ENCODE measurements around the gene STX18. TPM values are rescaled to one million over a fixed set of nuclear protein-coding genes. Genes with fewer than 3 reads are reported as not detected.

Gene STX18
- total RNA-seq, 1 experiment from 2014 or later = 20.9 TPM

- H4K91ac ChIP-seq (ENCODE audit: insufficient read length, low read depth, low read length) = no peak overlapping the region
- H3K79me2 ChIP-seq (ENCODE audit: insufficient read depth, low read length) = no peaks in the 10 kb centered on the region
- H3T11ph ChIP-seq (ENCODE audit: low read length) = no peak overlapping the region
- no peak for DNase-seq
- no CpG with 5 or more reads among the region's 5 CpGs for WGBS (ENCODE audit: extremely low coverage, insufficient read length, low lambda C conversion rate)
- no peak overlapping the region for H3K23ac ChIP-seq (ENCODE audit: insufficient read length, low read depth, low read length)
- no peak overlapping the region for H3K14ac ChIP-seq (ENCODE audit: insufficient read depth, low read length)
- no peaks in the 10 kb centered on the region; the same call in 1 of the 2 replicates for H3K27me3 Mint-ChIP-seq (ENCODE audit: low read depth)
- H3K36me3 Mint-ChIP-seq (ENCODE audit: insufficient read depth in 1 of 3, low read depth in 3 of 3) = peaks cover 19 to 23% (median 22%) of the 10 kb centered on the region in 3 experiments
- H3K9me3 Mint-ChIP-seq = peaks cover 2 to 3% of the 10 kb centered on the region in 2 experiments; a peak in 3 of 5 replicates
- no peak overlapping the region for H3K4me3 Mint-ChIP-seq
- H4K20me1 ChIP-seq (ENCODE audit: control insufficient read depth, insufficient read depth, insufficient read length) = no peaks in the 10 kb centered on the region
- no peak overlapping the region for H2BK5ac ChIP-seq (ENCODE audit: insufficient read length, low read length)
- no peaks in the 10 kb centered on the region for H3K9me3 ChIP-seq (ENCODE audit: control insufficient read depth, low read depth, low read length)
- no peaks in the 10 kb centered on the region for H3K79me1 ChIP-seq (ENCODE audit: insufficient read depth, low read depth, low read length, poor library complexity, severe bottlenecking)
- no peak overlapping the region for H2AFZ ChIP-seq (ENCODE audit: low read length)
- H2BK20ac ChIP-seq (ENCODE audit: low read depth, low read length, poor library complexity, severe bottlenecking) = no peak overlapping the region
- H3K27ac ChIP-seq (ENCODE audit: insufficient read length, low read depth, low read length) = no peak overlapping the region
- no peak overlapping the region for H3K4ac ChIP-seq (ENCODE audit: low read depth, low read length)
- no peak overlapping the region for H2AK5ac ChIP-seq (ENCODE audit: insufficient read length, low read length)
- no peak overlapping the region for H2BK15ac ChIP-seq (ENCODE audit: low read depth, low read length)
- H2BK120ac ChIP-seq (ENCODE audit: low read depth, low read length, poor library complexity, severe bottlenecking) = no peak overlapping the region
- no peaks in the 10 kb centered on the region for H3K27me3 ChIP-seq (ENCODE audit: insufficient read depth, low read length)
- H3K23me2 ChIP-seq (ENCODE audit: insufficient read length, low read depth, low read length, poor library complexity, severe bottlenecking) = no peaks in the 10 kb centered on the region
- no peak overlapping the region for H3K9ac ChIP-seq (ENCODE audit: extremely low read depth, insufficient read length, low read length)
- no peak overlapping the region; a peak in 2 of 7 replicates for H3K27ac Mint-ChIP-seq
- no peak overlapping the region for H4K5ac ChIP-seq (ENCODE audit: insufficient read length, low read depth, low read length)
- H3K4me1 ChIP-seq (ENCODE audit: insufficient read depth, low read length) = peaks cover 17% of the 10 kb centered on the region; the same call in 1 of the 2 replicates
- H3K4me1 Mint-ChIP-seq = peaks cover 34 to 46% of the 10 kb centered on the region in 2 experiments
- H4K8ac ChIP-seq (replicated peaks; ENCODE audit: insufficient read length, low read depth, low read length) = no peak overlapping the region
- H3K18ac ChIP-seq (ENCODE audit: insufficient read length, low read depth, low read length) = no peak overlapping the region
- no peak overlapping the region for H2BK12ac ChIP-seq (ENCODE audit: insufficient read length, low read depth, low read length)
- H3K4me2 ChIP-seq (ENCODE audit: insufficient read depth, insufficient read length, low read length) = no peak overlapping the region
- no peak for TF ChIP-seq CTCF (conservative IDR thresholded peaks at IDR 0.05)
- H3K56ac ChIP-seq (ENCODE audit: insufficient read length, low read depth, low read length) = no peak overlapping the region
Measured at GRCh38 chr4:4461850-4462249, 80.0 kb downstream of the STX18 start.
